TTC549 (cell line): ENCODE data around the gene FBXL7.

Experiments used
- FAIRE-seq: peaks from 2 replicates; lab custom pipeline; 2012; peaks lifted over from hg19 to GRCh38; lab: Jason Lieb, UNC

The FBXL7 gene

GRCh38 chr5:15897656-15898055 lies 397.7 kb downstream of the FBXL7 start:
- FAIRE-seq = no peak

- no peak for FAIRE-seq
Measured at GRCh38 chr5:15898641-15899040, 398.7 kb downstream of the FBXL7 start.

GRCh38 chr5:15899481-15899880 lies 399.5 kb downstream of the FBXL7 start:
- no peak for FAIRE-seq

- no peak for FAIRE-seq
Measured at GRCh38 chr5:15901151-15901550, 401.2 kb downstream of the FBXL7 start.

- FAIRE-seq = no peak
Measured at GRCh38 chr5:15902066-15902465, 402.1 kb downstream of the FBXL7 start.

GRCh38 chr5:15904899-15905830 lies 405.2 kb downstream of the FBXL7 start:
- FAIRE-seq = no peak

GRCh38 chr5:15914638-15915037 lies 414.7 kb downstream of the FBXL7 start:
- FAIRE-seq = no peak

GRCh38 chr5:15926586-15926985 lies 426.6 kb downstream of the FBXL7 start:
- FAIRE-seq = no peak

- FAIRE-seq = no peak
Measured at GRCh38 chr5:15927710-15928380, 427.9 kb downstream of the FBXL7 start.

- no peak for FAIRE-seq
Measured at GRCh38 chr5:15929611-15930263, 429.8 kb downstream of the FBXL7 start.

- FAIRE-seq = no peak
Measured at GRCh38 chr5:15932066-15932465, 432.1 kb downstream of the FBXL7 start.

- no peak for FAIRE-seq
Measured at GRCh38 chr5:15933259-15934207, 433.6 kb downstream of the FBXL7 start.

GRCh38 chr5:15936505-15937245 lies 436.7 kb downstream of the FBXL7 start:
- no peak for FAIRE-seq

GRCh38 chr5:15937708-15938107 lies 437.7 kb downstream of the FBXL7 start:
- FAIRE-seq = no peak

GRCh38 chr5:15938186-15938585 lies 438.2 kb downstream of the FBXL7 start:
- no peak for FAIRE-seq

- no peak for FAIRE-seq
Measured at GRCh38 chr5:15938961-15939360, 439.0 kb downstream of the FBXL7 start.

GRCh38 chr5:15940905-15941304 lies 440.9 kb downstream of the FBXL7 start:
- FAIRE-seq = no peak

GRCh38 chr5:15943487-15943886 lies 443.5 kb downstream of the FBXL7 start:
- FAIRE-seq = no peak

- no peak for FAIRE-seq
Measured at GRCh38 chr5:15946026-15946425, 446.0 kb downstream of the FBXL7 start.

GRCh38 chr5:15948190-15948589 lies 448.2 kb downstream of the FBXL7 start:
- FAIRE-seq = no peak

- no peak for FAIRE-seq
Measured at GRCh38 chr5:15951126-15951525, 451.1 kb downstream of the FBXL7 start.
